GM12878 (cell line): ENCODE measurements around the gene NPC2. TPM values are rescaled to one million over a fixed set of nuclear protein-coding genes. Genes with fewer than 3 reads are reported as not detected.

Experiments used
- ATAC-seq: fragments of 200-7000 bp; cut with Tn5 transposase; 3 replicates; pipeline ENCODE4 v1.9.1; 2020; ENCODE audit warnings: mild to moderate bottlenecking, moderate library complexity
- Bru-seq: library from RNA; stranded (reverse); fragments of 400-500 nt; gene quantifications from one replicate; lab custom pipeline; 2021; lab: Mats Ljungman, UMichigan
- BruChase-seq, 2 experiments: library from RNA; stranded (reverse); fragments of 400-500 nt; gene quantifications; one replicate each; lab custom pipeline; 2021; lab: Mats Ljungman, UMichigan
- BruUV-seq: library from RNA; stranded (reverse); fragments of 400-500 nt; replicated peaks from 2 replicates; lab custom pipeline; 2021; lab: Mats Ljungman, UMichigan
- CTCF ChIA-PET: fragments of 300-600 bp; sonication (Branson Sonifier 250); formaldehyde crosslinking; extraction: SDS; loops from one replicate; lab custom pipeline; 2021; ENCODE audit warnings: inconsistent platforms; lab: Yijun Ruan, JAX
- POLR2A ChIA-PET: fragments of 350-600 bp; formaldehyde crosslinking; extraction: SDS; loops from one replicate; lab custom pipeline; 2021; ENCODE audit warnings: inconsistent platforms; lab: Charles Lee
- RAD21 ChIA-PET: fragments of 300-600 bp; sonication (Branson Sonifier 250); formaldehyde crosslinking; loops from one replicate; lab custom pipeline; 2023; ENCODE audit warnings: antibody characterized with exemption; ENCODE audit not compliant: unreplicated experiment; lab: Charles Lee
- SMC1A ChIA-PET: fragments of 300-600 bp; sonication (Branson Sonifier 250); formaldehyde crosslinking; loops from one replicate; lab custom pipeline; 2023; ENCODE audit not compliant: unreplicated experiment, uncharacterized antibody; lab: Charles Lee
- DNase-seq: peaks from one replicate; pipeline ENCODE4 v3.0.0-alpha.2; 2011; ENCODE audit warnings: low read depth, low spot score
- FAIRE-seq: peaks from 3 replicates; lab custom pipeline; 2011; peaks lifted over from hg19 to GRCh38; lab: Jason Lieb, UNC
- H2AFZ ChIP-seq: 2 replicates; pipeline ENCODE4 v1.6.0; 2011; ENCODE audit warnings: low read depth, low read length, control low read depth; ENCODE audit not compliant: control insufficient read depth
- H3K27ac ChIP-seq: 2 replicates; pipeline ENCODE4 v1.5.1; 2011; ENCODE audit warnings: control low read depth; ENCODE audit not compliant: control insufficient read depth, insufficient read depth
- H3K27me3 ChIP-seq, 2 experiments: replicated peaks in 1 of 2; 2 replicates each; pipeline versions ENCODE4 v1.6.0 to v1.6.1; 2011; ENCODE audit warnings: low read length in 1 of 2; ENCODE audit not compliant: control insufficient read depth in 2 of 2, insufficient read depth in 2 of 2
- H3K36me3 ChIP-seq, 2 experiments: 2 replicates each; pipeline ENCODE4 v1.5.1; 2011; ENCODE audit warnings: low read length in 1 of 2; ENCODE audit not compliant: control insufficient read depth in 2 of 2, insufficient read depth in 2 of 2
- H3K4me1 ChIP-seq: 2 replicates; pipeline ENCODE4 v1.6.1; 2011; ENCODE audit warnings: mild to moderate bottlenecking, low read length, moderate library complexity, mixed read lengths; ENCODE audit not compliant: control insufficient read depth, insufficient read depth
- H3K4me2 ChIP-seq: 2 replicates; pipeline ENCODE4 v1.6.0; 2011; ENCODE audit warnings: control low read depth; ENCODE audit not compliant: control insufficient read depth, insufficient read depth
- H3K4me3 ChIP-seq: fragments of 200-600 bp; sonication (generic); 2 replicates; pipeline ENCODE4 v1.5.1; 2016
- H3K79me2 ChIP-seq: 2 replicates; pipeline ENCODE4 v1.6.0; 2011; ENCODE audit warnings: low read length; ENCODE audit not compliant: control insufficient read depth, insufficient read depth
- H3K9ac ChIP-seq: 2 replicates; pipeline ENCODE4 v1.8.0; 2011; ENCODE audit warnings: low read length, control low read depth, mixed read lengths; ENCODE audit not compliant: control insufficient read depth, insufficient read depth
- H3K9me3 ChIP-seq: replicated peaks from 3 replicates; pipeline ENCODE4 v1.5.1; 2011; ENCODE audit warnings: mild to moderate bottlenecking, low read length; ENCODE audit not compliant: control insufficient read depth, insufficient read depth
- H4K20me1 ChIP-seq: 2 replicates; pipeline ENCODE4 v1.6.0; 2011; ENCODE audit not compliant: control insufficient read depth, insufficient read depth
- BCL11A ChIP-seq: IDR thresholded peaks from 2 replicates; pipeline ENCODE4 v1.6.1; 2011; ENCODE audit warnings: low read depth, low read length
- EED ChIP-seq: sonication (generic); IDR thresholded peaks from 2 replicates; pipeline ENCODE4 v1.6.1; 2016; ENCODE audit warnings: antibody characterized with exemption, low read depth
- GATAD2B ChIP-seq: fragments of 450-650 bp; conservative IDR thresholded peaks from 2 replicates; pipeline ENCODE4 v1.6.1; 2017; ENCODE audit warnings: low read depth, mild to moderate bottlenecking, moderate library complexity
- HDAC2 ChIP-seq: fragments of 200-600 bp; sonication (generic); IDR thresholded peaks from 2 replicates; pipeline ENCODE4 v1.6.1; 2017
- MTA2 ChIP-seq: fragments of 450-650 bp; IDR thresholded peaks from 2 replicates; pipeline ENCODE4 v1.6.1; 2016; ENCODE audit warnings: low read depth, mild to moderate bottlenecking, moderate library complexity
- NKRF ChIP-seq: fragments of 450-650 bp; conservative IDR thresholded peaks from 2 replicates; pipeline ENCODE4 v1.6.1; 2017; ENCODE audit warnings: mild to moderate bottlenecking, moderate library complexity
- NR2C1 ChIP-seq: fragments of 450-650 bp; IDR thresholded peaks from 2 replicates; pipeline ENCODE4 v1.6.1; 2017; ENCODE audit warnings: antibody characterized with exemption, mild to moderate bottlenecking, moderate library complexity
- NR2C2 ChIP-seq: IDR thresholded peaks from 2 replicates; pipeline ENCODE4 v1.6.1; 2011; ENCODE audit warnings: borderline replicate concordance, low read depth; ENCODE audit not compliant: control insufficient read depth, insufficient read length
- RAD51 ChIP-seq: fragments of 450-650 bp; IDR thresholded peaks from 2 replicates; pipeline ENCODE4 v1.6.1; 2016; ENCODE audit warnings: moderate library complexity, mild to moderate bottlenecking, inconsistent platforms
- RBBP5 ChIP-seq: fragments of 200-600 bp; sonication (generic); conservative IDR thresholded peaks from 2 replicates; pipeline ENCODE4 v1.6.1; 2016
- SREBF1 ChIP-seq: IDR thresholded peaks from 2 replicates; pipeline ENCODE4 v1.6.1; 2012; ENCODE audit warnings: mild to moderate bottlenecking, low read length
- STAT3 ChIP-seq: IDR thresholded peaks from 2 replicates; pipeline ENCODE4 v1.6.1; 2011; ENCODE audit warnings: low read depth, low read length, improper control_type of control experiment
- TAF1 ChIP-seq: IDR thresholded peaks from 2 replicates; pipeline ENCODE4 v1.6.1; 2011; ENCODE audit warnings: mild to moderate bottlenecking, low read depth, low read length, borderline replicate concordance
- WRNIP1 ChIP-seq: IDR thresholded peaks from 2 replicates; pipeline ENCODE4 v1.6.1; 2011; ENCODE audit warnings: low read depth, low read length, improper control_type of control experiment, borderline replicate concordance
- ZBTB4 ChIP-seq: fragments of 450-650 bp; formaldehyde crosslinking; IDR thresholded peaks from 2 replicates; pipeline ENCODE4 v1.4.0; 2022; ENCODE audit warnings: mild to moderate bottlenecking, moderate library complexity
- WGBS: methylation state at CpG from one replicate; pipeline ENCODE4 v1.1.6; 2016; ENCODE audit warnings: low lambda C conversion rate; ENCODE audit not compliant: insufficient replicate concordance, insufficient coverage; ENCODE audit errors: missing lambda C conversion rate; 5-methylcytosine and 5-hydroxymethylcytosine counted together
- in situ Hi-C: fragments of 300-500 bp; cut with MboI; formaldehyde crosslinking; loops from 9 replicates; pipeline ENCODE4 v1.14.3; 2018; ENCODE audit warnings: mixed read lengths
- intact Hi-C: fragments of 100-400 bp; cut with micrococcal nuclease; formaldehyde crosslinking; loops from one replicate; pipeline ENCODE4 v1.14.2; 2022; ENCODE audit not compliant: unreplicated experiment
- long read RNA-seq, 2 experiments: library from polyadenylated mRNA; unstranded; transcript quantifications; one replicate each; pipeline ENCODE4 v2.0.0, GENCODE V29; 2019 to 2020
- polyA minus RNA-seq, 3 experiments: library from RNA; depleted of rRNA, polyadenylated mRNA; stranded (reverse); fragments of >200 nt; gene quantifications; 2 replicates each; pipeline ENCODE4 v1.2.3, GENCODE V29; 2011
- polyA plus RNA-seq, 11 experiments: library from polyadenylated mRNA; depleted of rRNA in 4 of 11; unstranded in 6 of 11; stranded (reverse) in 5 of 11; fragments of >200 nt; fragmentation: Nextera tagmentation in 4 of 11; fragmentation: Illumina TruSeq in 1 of 11; extraction: Ambion mirVana in 4 of 11; extraction: Trizol in 1 of 11; gene quantifications; 1 replicate in 1 of 11; 2 replicates in 10 of 11; pipeline versions ENCODE4 v1.2.1 to v1.2.3, GENCODE V29; 2011 to 2016; ENCODE audit warnings: inconsistent platforms in 2 of 11, missing spikeins in 2 of 11, low read depth in 1 of 11
- total RNA-seq, 4 experiments: library from RNA; depleted of rRNA in 3 of 4; stranded (reverse); fragments of >200 nt in 3 of 4; fragmentation: Illumina TruSeq in 1 of 4; extraction: Trizol in 1 of 4; gene quantifications; 2 replicates each; pipeline versions ENCODE4 v1.2.1 to v1.2.3, GENCODE V29; 2013 to 2021

Gene NPC2
- 36.7 and 57.3 TPM in 2 replicates for total RNA-seq (2013; cell fraction: nucleolus; rRNA removed)
- 65.1 and 68.8 TPM in 2 replicates for total RNA-seq (2014; rRNA removed)
- total RNA-seq (2014; rRNA removed; fragmentation: Illumina TruSeq; extraction: Trizol), result 40.6 and 44.4 TPM in 2 replicates
- 29.5 and 34.2 TPM in 2 replicates for total RNA-seq (2021)
- polyA plus RNA-seq (2011; ENCODE audit: low read depth), result 94.0 TPM
- polyA plus RNA-seq (2011; rRNA removed), result 39.2 and 62.6 TPM in 2 replicates
- polyA plus RNA-seq (2011; cell fraction: cytosol; rRNA removed), result 82.5 and 111 TPM in 2 replicates
- 42.5 and 66.1 TPM in 2 replicates for polyA plus RNA-seq (2011; cell fraction: nucleus; rRNA removed)
- polyA plus RNA-seq (2012), result 118 and 138 TPM in 2 replicates
- 41.1 and 55.6 TPM in 2 replicates for polyA plus RNA-seq (2014; fragmentation: Illumina TruSeq; extraction: Trizol)
- polyA plus RNA-seq (2014; fragmentation: Nextera tagmentation; extraction: Ambion mirVana), result 100 to 1,000 TPM in 1 of 2 experiments, 10 to 100 TPM in 1; 77.8 to 109 TPM
- 81.5 and 85.1 TPM in 2 replicates for polyA plus RNA-seq (2014; rRNA removed)
- 10 to 100 TPM; 40.6 to 44.7 TPM for polyA plus RNA-seq (2016; fragmentation: Nextera tagmentation; extraction: Ambion mirVana)
- 30.9 and 31.2 TPM in 2 replicates for polyA minus RNA-seq (2011; rRNA and poly(A)+ RNA removed)
- 16.0 and 23.5 TPM in 2 replicates for polyA minus RNA-seq (2011; cell fraction: cytosol; rRNA and poly(A)+ RNA removed)
- polyA minus RNA-seq (2011; cell fraction: nucleus; rRNA and poly(A)+ RNA removed), result 9.8 and 13.1 TPM in 2 replicates
- percentile 73 among the genes with signal in this experiment for Bru-seq, nascent RNA
- percentile 66 among the genes with signal in this experiment for BruChase-seq, experiment 1, labeled RNA remaining after a 6-hour chase
- BruChase-seq, experiment 2, labeled RNA remaining after a 2-hour chase, result percentile 64 among the genes with signal in this experiment
- long read RNA-seq, experiment 1, transcript NPC2-207 (5 exons, 1,035 nt), result major isoform, 32 of 33 reads
- long read RNA-seq, experiment 1, partial matches to known transcripts, result 0 of 33 reads
- long read RNA-seq, experiment 1, other reads (novel, unspliced or antisense), result 1 of 33 reads
- long read RNA-seq, experiment 2, transcript NPC2-207 (5 exons, 1,035 nt), result major isoform, 142 of 146 reads
- long read RNA-seq, experiment 2, partial matches to known transcripts, result 3 of 146 reads
- long read RNA-seq, experiment 2, other reads (novel, unspliced or antisense), result 0 of 146 reads

- POLR2A ChIA-PET, result interaction anchor here (0.6 to 1.5 kb wide), 2 partner anchors 91 to 698 kb away, joined by 3 to 9 read pairs; no protein-coding TSS in a partner anchor
- Histone ChIP-seq H3K4me1 (peaks cover 7% of the 10 kb centered on the region), H4K20me1 (no peaks in the 10 kb centered on the region), H3K27me3 (no peaks in the 10 kb centered on the region), H3K9ac (peak within 1 kb of the TSS; percentile 79), H3K4me2 (peak within 1 kb of the TSS; percentile 97), H3K79me2 (peaks cover 11% of the 10 kb centered on the region), H2AFZ (peak within 1 kb of the TSS; percentile 88), H3K4me3 (peak within 1 kb of the TSS; percentile 98), H3K9me3 (no peaks in the 10 kb centered on the region), H3K36me3 (no peaks in the 10 kb centered on the region), H3K27ac (peak within 1 kb of the TSS; percentile 72)
- 1% methylated on average over 35 of the region's 35 CpGs for WGBS
- DNase-seq, result no peak
- BruUV-seq, result no TSS peak
- RAD21 ChIA-PET, result interaction anchor here (0.9 to 2.0 kb wide), 5 partner anchors 92 to 270 kb away, joined by 3 to 16 read pairs (median 4); partner anchors contain the start of gene YLPM1
- intact Hi-C loops, result loop anchor here (1.0 kb wide), 1 partner anchor 131 kb away; no protein-coding TSS in a partner anchor
- peak; percentile 4 for ATAC-seq
- FAIRE-seq, result no peak
- in situ Hi-C loops, result no loop called here
- SMC1A ChIA-PET, result interaction anchor here (0.5 to 1.2 kb wide), 2 partner anchors 25 to 304 kb away, joined by 3 to 4 read pairs; no protein-coding TSS in a partner anchor
- CTCF ChIA-PET, result interaction anchor here (0.7 to 1.6 kb wide), 11 partner anchors 8 to 1320 kb away, joined by 3 to 7 read pairs (median 3); no protein-coding TSS in a partner anchor
- TF ChIP-seq RBBP5, result no peak
- TF ChIP-seq BCL11A, result no peak
- TF ChIP-seq HDAC2, result no peak
- no peak for TF ChIP-seq WRNIP1
- TF ChIP-seq SREBF1, result no peak
- TF ChIP-seq MTA2, result no peak
- peak; percentile 89 for TF ChIP-seq GATAD2B
- no peak for TF ChIP-seq NR2C1
- TF ChIP-seq STAT3, result no peak
- no peak for TF ChIP-seq ZBTB4 (CRISPR knock-in tag)
- TF ChIP-seq RAD51, result no peak
- no peak for TF ChIP-seq TAF1
- no peak for TF ChIP-seq NR2C2
- TF ChIP-seq NKRF, result peak; percentile 86
- no peak for TF ChIP-seq EED
Measured at GRCh38 chr14:74492776-74493342, at the start of gene NPC2. Gene NPC2 (minus strand): TSS chr14:74493305. CDS start chr14:74493274, 31 bp downstream.
